Mammary epithelial cell (primary cell): ENCODE data around the gene PLP2.

ENCODE experiments used
- CTCF ChIP-seq, 2 donors: IDR thresholded peaks in 1 of 2; conservative IDR thresholded peaks in 1 of 2; 2 replicates each; pipeline ENCODE4 v1.5.1; 2011 to 2012; ENCODE audit warnings: inconsistent platforms in 2 of 2, low read length in 2 of 2, mild to moderate bottlenecking in 2 of 2, control low read depth in 1 of 2, low read depth in 1 of 2; ENCODE audit not compliant: insufficient read depth in 1 of 2; ENCODE audit errors: extremely low read depth in 1 of 2
- EZH2 ChIP-seq: IDR thresholded peaks from 2 replicates; pipeline ENCODE4 v1.6.1; 2012; ENCODE audit warnings: low read length, inconsistent platforms, borderline replicate concordance

DNA sequence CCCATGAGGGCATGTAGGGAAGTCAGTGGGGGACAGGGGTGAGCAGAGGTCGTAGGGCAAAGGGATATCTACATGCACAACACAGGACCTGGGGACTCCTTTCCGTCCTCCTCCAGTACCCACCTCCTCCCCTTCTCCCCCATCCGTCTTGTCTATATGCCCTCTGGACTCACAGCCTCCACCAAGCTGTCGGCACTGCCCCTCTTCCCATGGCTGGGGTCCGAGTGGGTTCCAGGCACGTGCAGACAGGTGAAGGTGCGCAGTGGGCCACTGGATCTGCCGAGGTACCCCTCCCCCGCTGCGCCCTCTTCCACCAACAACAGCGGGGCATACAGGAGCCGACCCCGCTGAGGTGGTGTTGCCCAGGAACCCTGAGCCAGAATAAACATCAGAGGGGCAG, 33.7 kb downstream of the PLP2 start:
- no peak for TF ChIP-seq CTCF (conservative IDR thresholded peaks at IDR 0.05 in 1 of 2, IDR thresholded peaks at IDR 0.05 in 1 of 2; ENCODE audit: extremely low read depth in 1 of 2, insufficient read depth in 1 of 2, low read depth in 1 of 2, low read length in 2 of 2)
- no peak for TF ChIP-seq EZH2
